Stromal cell of bone marrow (primary cell): ENCODE data around the gene PTGIS.
"Not testable (repeated sequence)": the region's sequence is repeated elsewhere in the genome, so short reads cannot be mapped to it uniquely, and the experiment has no call there.

Experiments used
- DNase-seq: peaks from one replicate; pipeline ENCODE4 v3.0.0-alpha.2; 2012; ENCODE audit warnings: low read depth

The PTGIS gene

GRCh38 chr20:49579874-49580812 is 12.2 kb upstream of the PTGIS start:
- peak; percentile 59 for DNase-seq

GRCh38 chr20:49579195-49579594 is 11.3 kb upstream of the PTGIS start:
- DNase-seq, result no peak

- DNase-seq, result no peak
Observed at GRCh38 chr20:49578436-49578835, 10.5 kb upstream of the PTGIS start.

GRCh38 chr20:49575551-49576060 is 7.7 kb upstream of the PTGIS start:
- no peak for DNase-seq

- DNase-seq, result peak; percentile 65
Observed at GRCh38 chr20:49573900-49574416, 6.0 kb upstream of the PTGIS start.

GRCh38 chr20:49572857-49573256 is 4.9 kb upstream of the PTGIS start:
- no peak for DNase-seq

GRCh38 chr20:49571553-49571835 is 3.6 kb upstream of the PTGIS start:
- no peak for DNase-seq

- DNase-seq, result no peak
Observed at GRCh38 chr20:49570828-49571552, 3.1 kb upstream of the PTGIS start.

- no peak for DNase-seq
Observed at GRCh38 chr20:49570161-49570827, 2.4 kb upstream of the PTGIS start.

- DNase-seq, result no peak
Observed at GRCh38 chr20:49569411-49570115, 1.6 kb upstream of the PTGIS start.

GRCh38 chr20:49568278-49569151 is 578 bp upstream of the PTGIS start:
- DNase-seq, result no peak

GRCh38 chr20:49566401-49567364 is 1.3 kb downstream of the PTGIS start:
- DNase-seq, result no peak

- DNase-seq, result not testable (repeated sequence)
Observed at GRCh38 chr20:49564991-49565390, 2.9 kb downstream of the PTGIS start.

- DNase-seq, result no peak
Observed at GRCh38 chr20:49563015-49563980, 4.6 kb downstream of the PTGIS start.

- peak; percentile 86 for DNase-seq
Observed at GRCh38 chr20:49562311-49563014, 5.5 kb downstream of the PTGIS start.

- DNase-seq, result no peak
Observed at GRCh38 chr20:49561806-49562205, 6.1 kb downstream of the PTGIS start.

GRCh38 chr20:49561256-49561655 is 6.7 kb downstream of the PTGIS start:
- DNase-seq, result no peak

GRCh38 chr20:49560646-49561045 is 7.3 kb downstream of the PTGIS start:
- no peak for DNase-seq
